A549 (cell line): ENCODE data around the gene SLC23A2. TPM values are rescaled to one million over a fixed set of nuclear protein-coding genes. Genes with fewer than 3 reads are reported as not detected.

Experiments used
- ATAC-seq, 2 experiments: fragments of 200-7000 bp in 1 of 2; fragments of >200 bp in 1 of 2; cut with Nextera tagmentation in 1 of 2; cut with Tn5 transposase in 1 of 2; 3 replicates each; pipeline versions ENCODE4 v1.8.0 to v1.9.1; 2018 to 2020; ENCODE audit warnings: mild to moderate bottlenecking in 1 of 2, moderate library complexity in 1 of 2
- CTCF ChIA-PET: fragments of 300-600 bp; sonication (Branson Sonifier 250); formaldehyde crosslinking; extraction: SDS; loops from one replicate; lab custom pipeline; 2021; ENCODE audit warnings: antibody characterized with exemption, inconsistent platforms; lab: Yijun Ruan, JAX
- POLR2A ChIA-PET: fragments of 350-600 bp; formaldehyde crosslinking; extraction: SDS; loops from one replicate; lab custom pipeline; 2021; ENCODE audit warnings: antibody characterized with exemption, inconsistent platforms; lab: Yijun Ruan, JAX
- DNase-seq, 2 experiments: peaks; one replicate each; pipeline versions ENCODE4 v3.0.0 to v3.0.0-alpha.2; 2011 to 2016; ENCODE audit warnings: low read depth in 1 of 2, low spot score in 1 of 2
- FAIRE-seq: peaks from 2 replicates; lab custom pipeline; 2011; peaks lifted over from hg19 to GRCh38; lab: Jason Lieb, UNC
- H3K27ac ChIP-seq, 2 experiments: fragments of >200 bp; sonication (Bioruptor Twin); formaldehyde crosslinking; 3 replicates each; pipeline ENCODE4 v1.5.1; 2016 to 2017
- H3K4me1 ChIP-seq: fragments of >200 bp; sonication (Bioruptor Twin); formaldehyde crosslinking; 3 replicates; pipeline ENCODE4 v1.6.1; 2016
- H3K4me2 ChIP-seq: fragments of >200 bp; sonication (Bioruptor Twin); formaldehyde crosslinking; 3 replicates; pipeline ENCODE4 v1.6.1; 2016
- H3K4me3 ChIP-seq: fragments of >200 bp; sonication (Bioruptor Twin); formaldehyde crosslinking; 3 replicates; pipeline ENCODE4 v1.5.1; 2016
- H3K9me3 ChIP-seq: fragments of >200 bp; sonication (Bioruptor Twin); formaldehyde crosslinking; 3 replicates; pipeline ENCODE4 v1.6.1; 2016
- BHLHE40 ChIP-seq: IDR thresholded peaks from 2 replicates; pipeline ENCODE4 v1.6.1; 2012; ENCODE audit warnings: low read depth, low read length, inconsistent platforms
- CBX2 ChIP-seq: fragments of 200-600 bp; sonication (generic); IDR thresholded peaks from 2 replicates; pipeline ENCODE4 v1.6.1; 2016; ENCODE audit warnings: low read depth, mild to moderate bottlenecking, borderline replicate concordance
- CHD2 ChIP-seq: fragments of 150-350 bp; IDR thresholded peaks from 2 replicates; pipeline ENCODE4 v1.6.1; 2014; ENCODE audit warnings: low read length; ENCODE audit not compliant: partially characterized antibody
- CTCF ChIP-seq: fragments of >200 bp; sonication (Bioruptor Twin); formaldehyde crosslinking; IDR thresholded peaks from 3 replicates; pipeline ENCODE4 v1.5.1; 2016
- E2F6 ChIP-seq: IDR thresholded peaks from 2 replicates; pipeline ENCODE4 v1.6.1; 2012; ENCODE audit warnings: low read depth, borderline replicate concordance
- EHF ChIP-seq: fragments of 250-450 bp; sonication (Bioruptor Pico); IDR thresholded peaks from 2 replicates; pipeline ENCODE4 v1.5.0; 2020; ENCODE audit warnings: mild to moderate bottlenecking
- EHMT2 ChIP-seq: fragments of 200-600 bp; sonication (generic); IDR thresholded peaks from 2 replicates; pipeline ENCODE4 v1.6.1; 2016; ENCODE audit warnings: antibody characterized with exemption, low read depth, mild to moderate bottlenecking, moderate library complexity
- FOXS1 ChIP-seq: fragments of 250-450 bp; sonication (Bioruptor Pico); IDR thresholded peaks from 2 replicates; pipeline ENCODE4 v1.5.0; 2020; ENCODE audit warnings: mild to moderate bottlenecking, moderate library complexity
- GATA3 ChIP-seq: IDR thresholded peaks from 2 replicates; pipeline ENCODE4 v1.6.1; 2012; ENCODE audit warnings: borderline replicate concordance
- HDAC2 ChIP-seq: fragments of 200-600 bp; sonication (generic); IDR thresholded peaks from 2 replicates; pipeline ENCODE4 v1.6.1; 2016
- HMGXB4 ChIP-seq: fragments of 250-450 bp; sonication (Bioruptor Pico); IDR thresholded peaks from 2 replicates; pipeline ENCODE4 v1.5.0; 2021; ENCODE audit warnings: mild to moderate bottlenecking, moderate library complexity, borderline replicate concordance
- HOXB5 ChIP-seq: fragments of 250-450 bp; sonication (Bioruptor Pico); IDR thresholded peaks from 2 replicates; pipeline ENCODE4 v1.5.0; 2020; ENCODE audit warnings: mild to moderate bottlenecking, moderate library complexity
- JUN ChIP-seq, 2 experiments: fragments of >200 bp; sonication (Bioruptor Twin); formaldehyde crosslinking; IDR thresholded peaks; 2 replicates in 1 of 2; 3 replicates in 1 of 2; pipeline ENCODE4 v1.6.1; 2016 to 2017
- KDM1A ChIP-seq: fragments of 200-600 bp; sonication (generic); IDR thresholded peaks from 2 replicates; pipeline ENCODE4 v1.6.1; 2016; ENCODE audit warnings: low read depth, mild to moderate bottlenecking
- MAFK ChIP-seq: fragments of 450-650 bp; IDR thresholded peaks from 2 replicates; pipeline ENCODE4 v1.6.1; 2014; ENCODE audit not compliant: partially characterized antibody
- MAX ChIP-seq: IDR thresholded peaks from 2 replicates; pipeline ENCODE4 v1.6.1; 2012
- MAZ ChIP-seq: fragments of 150-350 bp; IDR thresholded peaks from 2 replicates; pipeline ENCODE4 v1.6.1; 2014; ENCODE audit warnings: antibody characterized with exemption, low read depth, low read length, borderline replicate concordance
- NFE2L2 ChIP-seq: fragments of 150-350 bp; conservative IDR thresholded peaks from 2 replicates; pipeline ENCODE4 v1.6.1; 2014; ENCODE audit warnings: low read length
- PBX3 ChIP-seq: IDR thresholded peaks from 2 replicates; pipeline ENCODE4 v1.6.1; 2012
- PHF8 ChIP-seq: fragments of 200-600 bp; sonication (generic); IDR thresholded peaks from 2 replicates; pipeline ENCODE4 v1.6.1; 2016; ENCODE audit warnings: low read depth, mild to moderate bottlenecking, antibody characterized with exemption, moderate library complexity, borderline replicate concordance
- POLR2A ChIP-seq: IDR thresholded peaks from 2 replicates; pipeline ENCODE4 v1.6.1; 2012; ENCODE audit warnings: mild to moderate bottlenecking, low read length
- POLR2AphosphoS2 ChIP-seq: conservative IDR thresholded peaks from 2 replicates; pipeline ENCODE4 v1.6.1; 2012; ENCODE audit warnings: low read length, improper control_type of control experiment, inconsistent platforms
- RARB ChIP-seq: fragments of 250-450 bp; sonication (Bioruptor Pico); IDR thresholded peaks from 2 replicates; pipeline ENCODE4 v1.8.0; 2021; ENCODE audit warnings: mild to moderate bottlenecking, moderate library complexity
- RCOR1 ChIP-seq: fragments of 150-350 bp; IDR thresholded peaks from 2 replicates; pipeline ENCODE4 v1.6.1; 2014; ENCODE audit warnings: antibody characterized with exemption, low read length, low read depth
- RFX5 ChIP-seq: fragments of 450-650 bp; IDR thresholded peaks from 2 replicates; pipeline ENCODE4 v1.7.1; 2014; ENCODE audit warnings: antibody characterized with exemption, mild to moderate bottlenecking, moderate library complexity
- RNF2 ChIP-seq: fragments of 200-600 bp; sonication (generic); IDR thresholded peaks from 2 replicates; pipeline ENCODE4 v1.6.1; 2016; ENCODE audit warnings: low read depth, mild to moderate bottlenecking, antibody characterized with exemption, moderate library complexity, borderline replicate concordance
- SMC3 ChIP-seq: fragments of >200 bp; sonication (Bioruptor Twin); formaldehyde crosslinking; IDR thresholded peaks from 3 replicates; pipeline ENCODE4 v1.6.1; 2018; ENCODE audit warnings: inconsistent platforms
- TP53 ChIP-seq: fragments of 250-450 bp; sonication (Bioruptor Pico); IDR thresholded peaks from 2 replicates; pipeline ENCODE4 v1.5.0; 2021; ENCODE audit warnings: mild to moderate bottlenecking, moderate library complexity
- ZSCAN20 ChIP-seq: fragments of 250-450 bp; sonication (Bioruptor Pico); IDR thresholded peaks from 2 replicates; pipeline ENCODE4 v1.8.0; 2022; ENCODE audit warnings: mild to moderate bottlenecking, moderate library complexity
- WGBS: methylation state at CpG from one replicate; pipeline ENCODE4 v1.1.6; 2017; ENCODE audit errors: missing lambda C conversion rate; 5-methylcytosine and 5-hydroxymethylcytosine counted together
- polyA plus RNA-seq, 4 experiments: library from polyadenylated mRNA; depleted of rRNA in 3 of 4; stranded (reverse); fragments of >200 nt; fragmentation: RNase III in 1 of 4; extraction: RNeasy Plus Mini Kit Qiagen cat#74134 plus additional on column Dnase treatment in 1 of 4; gene quantifications; 2 replicates in 3 of 4; 3 replicates in 1 of 4; pipeline ENCODE4 v1.2.3, GENCODE V29; 2011 to 2017

Gene SLC23A2
- polyA plus RNA-seq, 2 of the 4 experiments (the other 2 are of a cell fraction) = 13.1 to 47.8 TPM

- Histone ChIP-seq H3K4me1 (peaks cover 14% of the 10 kb centered on the region), H3K4me3 (no peak overlapping the region), H3K27ac (no peak overlapping the region), H3K9me3 (no peaks in the 10 kb centered on the region), H3K4me2 (no peak overlapping the region)
- 88% methylated on average over 7 of the region's 7 CpGs for WGBS
- DNase-seq = no peak
- FAIRE-seq = no peak
- CTCF ChIA-PET = no interaction called here
- no peak for ATAC-seq
- POLR2A ChIA-PET = no interaction called here
- TF ChIP-seq JUN (IDR thresholded peaks at IDR 0.05) (no peak), RFX5 (no peak), PHF8 (no peak), HDAC2 (no peak), EHF (no peak), RNF2 (no peak), ZSCAN20 (CRISPR knock-in tag) (no peak), E2F6 (no peak), CHD2 (no peak), RCOR1 (no peak), FOXS1 (CRISPR knock-in tag) (no peak), MAZ (no peak), NFE2L2 (no peak), CBX2 (no peak), EHMT2 (no peak), TP53 (no peak)
These were observed 188.7 kb downstream of the SLC23A2 start for GRCh38 chr20:4812641-4813075.

GRCh38 chr20:4812216-4812615 lies 189.1 kb downstream of the SLC23A2 start:
- Histone ChIP-seq H3K4me2 (no peak overlapping the region), H3K27ac (no peak overlapping the region), H3K4me1 (peaks cover 9% of the 10 kb centered on the region), H3K4me3 (no peak overlapping the region), H3K9me3 (no peaks in the 10 kb centered on the region)
- DNase-seq (no peak), ATAC-seq (no peak), FAIRE-seq (no peak)
- TF ChIP-seq POLR2AphosphoS2 (no peak), RARB (CRISPR knock-in tag) (no peak), MAX (no peak), MAFK (no peak), RNF2 (no peak), HMGXB4 (CRISPR knock-in tag) (no peak), RCOR1 (no peak), PHF8 (no peak), POLR2A (no peak), PBX3 (no peak), HOXB5 (CRISPR knock-in tag) (no peak), CTCF (no peak), GATA3 (no peak), ZSCAN20 (CRISPR knock-in tag) (no peak), KDM1A (no peak), SMC3 (no peak), BHLHE40 (no peak), FOXS1 (CRISPR knock-in tag) (no peak)
- CTCF ChIA-PET = interaction anchor here (0.6 to 1.2 kb wide), 5 partner anchors 9 to 317 kb away, joined by 3 read pairs; no protein-coding TSS in a partner anchor
- WGBS = 96% methylated on average over 6 of the region's 6 CpGs
- POLR2A ChIA-PET = no interaction called here
